ENCODE data around the gene FOCAD.
A peak's percentile ranks its signal among the peaks of the same experiment; 100 is the strongest.

FOCAD gene

GRCh38 chr9:20980832-20981455 is 296.9 kb downstream of the FOCAD start:
- Mint-ChIP-seq H3K4me3 (no peak overlapping the region), H3K4me1 (peaks cover 9% of the 10 kb centered on the region), H3K9me3 (no peaks in the 10 kb centered on the region), H3K36me3 (peaks cover 19% of the 10 kb centered on the region), H3K27ac (no peak overlapping the region), H3K27me3 (no peaks in the 10 kb centered on the region)
- peak; percentile 57 for ATAC-seq (ENCODE audit: low read depth)
- no peak for DNase-seq (ENCODE audit: low spot score in 2 of 2)

- no peaks in the 10 kb centered on the region for H3K27me3 Mint-ChIP-seq
- no peak overlapping the region for H3K27ac Mint-ChIP-seq
- no peaks in the 10 kb centered on the region for H3K9me3 Mint-ChIP-seq
- DNase-seq (ENCODE audit: low spot score in 2 of 2) (no peak), ATAC-seq (ENCODE audit: low read depth) (no peak)
- no peak overlapping the region for H3K4me3 Mint-ChIP-seq
- peaks cover 17% of the 10 kb centered on the region for H3K36me3 Mint-ChIP-seq
- H3K4me1 Mint-ChIP-seq = peaks cover 9% of the 10 kb centered on the region
Measured at GRCh38 chr9:20981486-20981885, 297.4 kb downstream of the FOCAD start.

GRCh38 chr9:20984506-20984905 is 300.4 kb downstream of the FOCAD start:
- Mint-ChIP-seq H3K27me3 (no peaks in the 10 kb centered on the region), H3K9me3 (no peaks in the 10 kb centered on the region), H3K27ac (no peak overlapping the region), H3K4me3 (no peak overlapping the region), H3K36me3 (peaks cover 8% of the 10 kb centered on the region), H3K4me1 (peaks cover 9% of the 10 kb centered on the region)
- ATAC-seq (ENCODE audit: low read depth) (no peak), DNase-seq (ENCODE audit: low spot score in 2 of 2) (no peak)

- DNase-seq (ENCODE audit: low spot score in 2 of 2) = no peak
- Mint-ChIP-seq H3K27me3 (no peaks in the 10 kb centered on the region), H3K4me3 (no peak overlapping the region), H3K36me3 (peaks cover 18% of the 10 kb centered on the region), H3K4me1 (peaks cover 4% of the 10 kb centered on the region), H3K9me3 (no peaks in the 10 kb centered on the region), H3K27ac (no peak overlapping the region)
- ATAC-seq (ENCODE audit: low read depth) = no peak
Measured at GRCh38 chr9:20985851-20986600, 302.0 kb downstream of the FOCAD start.

GRCh38 chr9:20987521-20987920 is 303.5 kb downstream of the FOCAD start:
- no peak for ATAC-seq (ENCODE audit: low read depth)

GRCh38 chr9:20988061-20988460 is 304.0 kb downstream of the FOCAD start:
- Mint-ChIP-seq H3K27ac (no peak overlapping the region), H3K9me3 (no peaks in the 10 kb centered on the region), H3K36me3 (peaks cover 14% of the 10 kb centered on the region), H3K4me1 (no peaks in the 10 kb centered on the region), H3K27me3 (no peaks in the 10 kb centered on the region), H3K4me3 (no peak overlapping the region)
- ATAC-seq (ENCODE audit: low read depth) (no peak), DNase-seq (ENCODE audit: low spot score in 2 of 2) (no peak)

More at GRCh38 chr9:20987521-20987920, 303.5 kb downstream of the FOCAD start:
- H3K4me1 Mint-ChIP-seq = no peaks in the 10 kb centered on the region
- no peak overlapping the region for H3K4me3 Mint-ChIP-seq
- H3K9me3 Mint-ChIP-seq = no peaks in the 10 kb centered on the region
- H3K36me3 Mint-ChIP-seq = peaks cover 16% of the 10 kb centered on the region
- DNase-seq (ENCODE audit: low spot score in 2 of 2) = no peak
- H3K27me3 Mint-ChIP-seq = no peaks in the 10 kb centered on the region
- no peak overlapping the region for H3K27ac Mint-ChIP-seq

GRCh38 chr9:20988671-20989315 is 304.7 kb downstream of the FOCAD start:
- Mint-ChIP-seq H3K4me3 (no peak overlapping the region), H3K9me3 (no peaks in the 10 kb centered on the region), H3K27ac (no peak overlapping the region), H3K4me1 (no peaks in the 10 kb centered on the region), H3K27me3 (no peaks in the 10 kb centered on the region), H3K36me3 (peaks cover 16% of the 10 kb centered on the region)
- no peak for DNase-seq (ENCODE audit: low spot score in 2 of 2)
- no peak for ATAC-seq (ENCODE audit: low read depth)

GRCh38 chr9:20989923-20990341 is 305.9 kb downstream of the FOCAD start:
- Mint-ChIP-seq H3K27me3 (no peaks in the 10 kb centered on the region), H3K9me3 (no peaks in the 10 kb centered on the region), H3K36me3 (peaks cover 20% of the 10 kb centered on the region), H3K4me3 (no peak overlapping the region), H3K27ac (no peak overlapping the region), H3K4me1 (peaks cover under 1% of the 10 kb centered on the region)
- ATAC-seq (ENCODE audit: low read depth) (no peak), DNase-seq (ENCODE audit: low spot score in 2 of 2) (no peak)

- Mint-ChIP-seq H3K4me3 (no peak overlapping the region), H3K27ac (no peak overlapping the region), H3K4me1 (peaks cover 6% of the 10 kb centered on the region), H3K36me3 (peaks cover 25% of the 10 kb centered on the region), H3K9me3 (no peaks in the 10 kb centered on the region), H3K27me3 (no peaks in the 10 kb centered on the region)
- ATAC-seq (ENCODE audit: low read depth) = no peak
- no peak for DNase-seq (ENCODE audit: low spot score in 2 of 2)
Measured at GRCh38 chr9:20990867-20991266, 306.8 kb downstream of the FOCAD start.

- Mint-ChIP-seq H3K36me3 (peaks cover 27% of the 10 kb centered on the region), H3K27ac (no peak overlapping the region), H3K4me1 (peaks cover 21% of the 10 kb centered on the region), H3K4me3 (no peak overlapping the region), H3K27me3 (no peaks in the 10 kb centered on the region), H3K9me3 (no peaks in the 10 kb centered on the region)
- DNase-seq (ENCODE audit: low spot score in 2 of 2) = no peak
- no peak for ATAC-seq (ENCODE audit: low read depth)
Measured at GRCh38 chr9:20994486-20994885, 310.4 kb downstream of the FOCAD start.

GRCh38 chr9:20995616-20996015 is 311.6 kb downstream of the FOCAD start:
- H3K4me1 Mint-ChIP-seq = peaks cover 21% of the 10 kb centered on the region
- peaks cover 19% of the 10 kb centered on the region for H3K36me3 Mint-ChIP-seq
- DNase-seq (ENCODE audit: low spot score in 2 of 2) (no peak), ATAC-seq (ENCODE audit: low read depth) (no peak)
- H3K9me3 Mint-ChIP-seq = no peaks in the 10 kb centered on the region
- H3K27me3 Mint-ChIP-seq = no peaks in the 10 kb centered on the region
- H3K4me3 Mint-ChIP-seq = no peak overlapping the region
- H3K27ac Mint-ChIP-seq = no peak overlapping the region

GRCh38 chr9:20996809-20997208 is 312.8 kb downstream of the FOCAD start:
- Mint-ChIP-seq H3K4me3 (no peak overlapping the region), H3K27ac (peak overlapping the region; percentile 31), H3K9me3 (peaks cover 4% of the 10 kb centered on the region), H3K27me3 (no peaks in the 10 kb centered on the region), H3K4me1 (peaks cover 21% of the 10 kb centered on the region), H3K36me3 (peaks cover 25% of the 10 kb centered on the region)
- ATAC-seq (ENCODE audit: low read depth) (peak; percentile 42), DNase-seq (ENCODE audit: low spot score in 2 of 2) (no peak)

GRCh38 chr9:20997503-20998076 is 313.5 kb downstream of the FOCAD start:
- Mint-ChIP-seq H3K4me1 (peaks cover 21% of the 10 kb centered on the region), H3K36me3 (peaks cover 32% of the 10 kb centered on the region), H3K27me3 (no peaks in the 10 kb centered on the region), H3K27ac (peak overlapping the region; percentile 31), H3K9me3 (peaks cover 9% of the 10 kb centered on the region), H3K4me3 (no peak overlapping the region)
- ATAC-seq (ENCODE audit: low read depth) (peak; percentile 74), DNase-seq (ENCODE audit: low spot score in 2 of 2) (no peak)

- peaks cover 9% of the 10 kb centered on the region for H3K9me3 Mint-ChIP-seq
- H3K27ac Mint-ChIP-seq = no peak overlapping the region
- H3K36me3 Mint-ChIP-seq = peaks cover 36% of the 10 kb centered on the region
- H3K4me3 Mint-ChIP-seq = no peak overlapping the region
- peaks cover 11% of the 10 kb centered on the region for H3K4me1 Mint-ChIP-seq
- DNase-seq (ENCODE audit: low spot score in 2 of 2) = no peak
- no peaks in the 10 kb centered on the region for H3K27me3 Mint-ChIP-seq
- ATAC-seq (ENCODE audit: low read depth) = no peak
Measured at GRCh38 chr9:21001581-21001980, 317.5 kb downstream of the FOCAD start.

All from memory B cell (primary cell).